Measurements from ENCODE around the gene TUBB4A.

GRCh38 chr19:6498294-6499036 is 3.6 kb downstream of the TUBB4A start:
- TF ChIP-seq CTCF (IDR thresholded peaks at IDR 0.05) (no peak), POLR2A (IDR thresholded peaks at IDR 0.05) (no peak)

Data from lower leg skin (tissue), 3 donors.